H9 (cell line): ENCODE measurements around the gene PCCA. TPM values are rescaled to one million over a fixed set of nuclear protein-coding genes. Genes with fewer than 3 reads are reported as not detected.

Experiments
- DNase-seq: peaks from one replicate; pipeline ENCODE4 v3.0.0-alpha.2; 2017
- H2AFZ ChIP-seq: one replicate; pipeline ENCODE4 v1.6.1; 2013; ENCODE audit warnings: mild to moderate bottlenecking, low read length, control low read depth, moderate library complexity
- H2AK5ac ChIP-seq: 2 replicates; pipeline ENCODE4 v1.6.1; 2013; ENCODE audit warnings: low read length, control low read depth, mixed read lengths; ENCODE audit not compliant: insufficient read length
- H2BK120ac ChIP-seq: one replicate; pipeline ENCODE4 v1.6.1; 2013; ENCODE audit warnings: low read depth, mild to moderate bottlenecking, low read length, control low read depth, inconsistent platforms; ENCODE audit not compliant: poor library complexity, severe bottlenecking
- H2BK12ac ChIP-seq: 2 replicates; pipeline ENCODE4 v1.6.1; 2013; ENCODE audit warnings: low read length, control low read depth, mixed read lengths, low read depth; ENCODE audit not compliant: insufficient read length
- H2BK15ac ChIP-seq: 2 replicates; pipeline ENCODE4 v1.6.1; 2013; ENCODE audit warnings: low read depth, low read length, control low read depth
- H2BK20ac ChIP-seq: one replicate; pipeline ENCODE4 v1.6.1; 2013; ENCODE audit warnings: low read depth, mild to moderate bottlenecking, low read length, control low read depth, inconsistent platforms; ENCODE audit not compliant: poor library complexity, severe bottlenecking
- H2BK5ac ChIP-seq: 2 replicates; pipeline ENCODE4 v1.6.1; 2013; ENCODE audit warnings: low read length, control low read depth, mixed read lengths; ENCODE audit not compliant: insufficient read length
- H3K14ac ChIP-seq: 2 replicates; pipeline ENCODE4 v1.6.1; 2013; ENCODE audit warnings: low read length, control low read depth; ENCODE audit not compliant: insufficient read depth
- H3K18ac ChIP-seq: 2 replicates; pipeline ENCODE4 v1.6.1; 2013; ENCODE audit warnings: low read depth, mild to moderate bottlenecking, mixed read lengths, low read length, control low read depth; ENCODE audit not compliant: insufficient read length
- H3K23ac ChIP-seq: 2 replicates; pipeline ENCODE4 v1.6.1; 2013; ENCODE audit warnings: low read length, control low read depth, mixed read lengths, low read depth; ENCODE audit not compliant: insufficient read length
- H3K23me2 ChIP-seq: 2 replicates; pipeline ENCODE4 v1.6.1; 2013; ENCODE audit warnings: low read depth, mild to moderate bottlenecking, mixed read lengths, low read length, control low read depth; ENCODE audit not compliant: insufficient read length, poor library complexity, severe bottlenecking
- H3K27ac ChIP-seq: 2 replicates; pipeline ENCODE4 v1.5.1; 2013; ENCODE audit warnings: low read length, control low read depth, mixed read lengths, low read depth; ENCODE audit not compliant: insufficient read length
- H3K27me3 ChIP-seq: 2 replicates; pipeline ENCODE4 v1.6.1; 2013; ENCODE audit warnings: low read length, control low read depth, inconsistent platforms; ENCODE audit not compliant: insufficient read depth
- H3K4ac ChIP-seq: 2 replicates; pipeline ENCODE4 v1.6.1; 2013; ENCODE audit warnings: low read depth, mild to moderate bottlenecking, control low read depth, inconsistent platforms, low read length, moderate library complexity
- H3K4me1 ChIP-seq: 2 replicates; pipeline ENCODE4 v1.6.1; 2013; ENCODE audit warnings: low read length, control low read depth, inconsistent platforms; ENCODE audit not compliant: insufficient read depth
- H3K4me2 ChIP-seq: 2 replicates; pipeline ENCODE4 v1.6.1; 2013; ENCODE audit warnings: low read length, control low read depth, mixed read lengths; ENCODE audit not compliant: insufficient read length, insufficient read depth
- H3K56ac ChIP-seq: 2 replicates; pipeline ENCODE4 v1.6.1; 2013; ENCODE audit warnings: low read depth, mild to moderate bottlenecking, mixed read lengths, low read length, control low read depth; ENCODE audit not compliant: insufficient read length
- H3K79me1 ChIP-seq: 2 replicates; pipeline ENCODE4 v1.6.1; 2013; ENCODE audit warnings: low read depth, mild to moderate bottlenecking, moderate library complexity, low read length, control low read depth, inconsistent platforms; ENCODE audit not compliant: insufficient read depth, poor library complexity, severe bottlenecking
- H3K79me2 ChIP-seq: 2 replicates; pipeline ENCODE4 v1.6.1; 2013; ENCODE audit warnings: low read length, control low read depth, inconsistent platforms; ENCODE audit not compliant: insufficient read depth
- H3K9ac ChIP-seq: 2 replicates; pipeline ENCODE4 v1.6.1; 2013; ENCODE audit warnings: low read length, control low read depth, mixed read lengths; ENCODE audit not compliant: insufficient read length; ENCODE audit errors: extremely low read depth
- H3K9me3 ChIP-seq: one replicate; pipeline ENCODE4 v1.6.1; 2013; ENCODE audit warnings: low read depth, low read length, inconsistent platforms; ENCODE audit not compliant: control insufficient read depth
- H3T11ph ChIP-seq: one replicate; pipeline ENCODE4 v1.6.1; 2013; ENCODE audit warnings: mild to moderate bottlenecking, low read length, control low read depth, inconsistent platforms
- H4K20me1 ChIP-seq: one replicate; pipeline ENCODE4 v1.6.1; 2013; ENCODE audit not compliant: control insufficient read depth, insufficient read length, insufficient read depth
- H4K5ac ChIP-seq: 2 replicates; pipeline ENCODE4 v1.6.1; 2013; ENCODE audit warnings: low read depth, mild to moderate bottlenecking, mixed read lengths, low read length, control low read depth; ENCODE audit not compliant: insufficient read length
- H4K8ac ChIP-seq: replicated peaks from 2 replicates; pipeline ENCODE4 v1.6.1; 2013; ENCODE audit warnings: low read length, control low read depth, mixed read lengths, low read depth; ENCODE audit not compliant: insufficient read length
- H4K91ac ChIP-seq: 2 replicates; pipeline ENCODE4 v1.6.1; 2013; ENCODE audit warnings: low read depth, mild to moderate bottlenecking, moderate library complexity, mixed read lengths, low read length, control low read depth; ENCODE audit not compliant: insufficient read length
- H3K27ac Mint-ChIP-seq, 3 experiments: 2 replicates in 2 of 3; 3 replicates in 1 of 3; pipeline ENCODE4 v1.8.0; 2020 to 2021; ENCODE audit warnings: mixed read lengths in 3 of 3, mild to moderate bottlenecking in 1 of 3, moderate library complexity in 1 of 3
- H3K27me3 Mint-ChIP-seq: 2 replicates; pipeline ENCODE4 v1.8.0; 2021; ENCODE audit warnings: low read depth, mild to moderate bottlenecking, moderate library complexity, mixed read lengths
- H3K36me3 Mint-ChIP-seq, 3 experiments: 2 replicates in 2 of 3; 3 replicates in 1 of 3; pipeline ENCODE4 v1.8.0; 2020 to 2021; ENCODE audit warnings: low read depth in 3 of 3, mixed read lengths in 3 of 3; ENCODE audit not compliant: insufficient read depth in 1 of 3
- H3K4me1 Mint-ChIP-seq, 2 experiments: 2 replicates each; pipeline ENCODE4 v1.8.0; 2020; ENCODE audit warnings: mixed read lengths in 2 of 2
- H3K4me3 Mint-ChIP-seq, 2 experiments: 2 replicates in 1 of 2; 3 replicates in 1 of 2; pipeline ENCODE4 v1.8.0; 2020 to 2021; ENCODE audit warnings: mild to moderate bottlenecking in 2 of 2, mixed read lengths in 2 of 2, moderate library complexity in 1 of 2
- H3K9me3 Mint-ChIP-seq, 2 experiments: 2 replicates in 1 of 2; 3 replicates in 1 of 2; pipeline ENCODE4 v1.8.0; 2020; ENCODE audit warnings: mild to moderate bottlenecking in 2 of 2, mixed read lengths in 2 of 2, moderate library complexity in 1 of 2
- CTCF ChIP-seq: fragments of 200-600 bp; sonication (generic); conservative IDR thresholded peaks from 3 replicates; pipeline ENCODE4 v1.8.0; 2021; ENCODE audit warnings: antibody characterized with exemption, mild to moderate bottlenecking
- WGBS: extraction: QIAGEN DNeasy Blood & Tissue Kit; methylation state at CpG from one replicate; pipeline ENCODE4 v1.1.7; 2013; ENCODE audit warnings: missing lambda C conversion rate, low lambda C conversion rate, mixed read lengths; ENCODE audit not compliant: insufficient read length; ENCODE audit errors: extremely low coverage; 5-methylcytosine and 5-hydroxymethylcytosine counted together
- total RNA-seq: library from RNA; stranded (reverse); gene quantifications from 2 replicates; pipeline ENCODE4 v1.2.1, GENCODE V29; 2021

The PCCA gene
- total RNA-seq, 1 experiment from 2014 or later, result 56.5 TPM

DNA sequence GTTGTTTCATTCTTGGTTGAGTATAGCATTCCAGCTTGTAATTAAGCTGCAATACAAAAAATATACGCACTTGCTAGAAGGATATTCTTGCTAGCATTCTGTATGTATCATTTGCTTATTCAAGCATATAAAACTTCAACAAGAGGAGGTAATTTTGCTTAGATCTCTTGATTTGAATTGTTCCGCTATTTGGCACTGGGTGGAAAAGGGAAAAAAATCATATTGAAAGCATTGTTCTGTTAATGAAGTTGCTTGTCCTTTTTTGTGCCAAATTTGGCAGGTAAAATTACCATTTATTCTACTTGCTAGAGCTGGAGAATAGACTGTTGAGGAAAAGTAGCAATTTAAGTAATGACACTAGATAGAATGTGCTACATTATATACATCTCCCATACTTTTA lies 309.5 kb downstream of the PCCA start:
- no peak overlapping the region for H2AFZ ChIP-seq
- no peak overlapping the region for H3K23ac ChIP-seq
- H2BK5ac ChIP-seq, result no peak overlapping the region
- H3K4me2 ChIP-seq, result no peak overlapping the region
- H3K18ac ChIP-seq, result no peak overlapping the region
- H2BK15ac ChIP-seq, result no peak overlapping the region
- no peak for DNase-seq
- H3K56ac ChIP-seq, result no peak overlapping the region
- Mint-ChIP-seq H3K4me3 (no peak overlapping the region), H3K4me1 (peaks cover 15 to 17% of the 10 kb centered on the region in 2 experiments), H3K27ac (no peak overlapping the region), H3K36me3 (peaks cover 15 to 23% (median 22%) of the 10 kb centered on the region in 3 experiments), H3K9me3 (peaks cover 5 to 10% of the 10 kb centered on the region in 2 experiments; a peak in 3 of 5 replicates), H3K27me3 (no peaks in the 10 kb centered on the region)
- H4K5ac ChIP-seq, result no peak overlapping the region
- TF ChIP-seq CTCF, result no peak
- no peak overlapping the region for H3K9ac ChIP-seq
- H3K9me3 ChIP-seq, result no peaks in the 10 kb centered on the region
- no peaks in the 10 kb centered on the region for H3K27me3 ChIP-seq
- H3K4me1 ChIP-seq, result no peaks in the 10 kb centered on the region; the same call in 1 of the 2 replicates
- H3K23me2 ChIP-seq, result no peaks in the 10 kb centered on the region
- H4K91ac ChIP-seq, result no peak overlapping the region
- no peak overlapping the region for H3T11ph ChIP-seq
- no peak overlapping the region for H3K27ac ChIP-seq
- no peak overlapping the region for H2BK20ac ChIP-seq
- no peak overlapping the region for H2BK120ac ChIP-seq
- H3K79me1 ChIP-seq, result no peaks in the 10 kb centered on the region
- H3K14ac ChIP-seq, result no peak overlapping the region
- WGBS, result no CpG with 5 or more reads among the region's 2 CpGs
- H3K79me2 ChIP-seq, result no peaks in the 10 kb centered on the region
- no peak overlapping the region for H4K8ac ChIP-seq
- H4K20me1 ChIP-seq, result no peaks in the 10 kb centered on the region
- H2BK12ac ChIP-seq, result no peak overlapping the region
- H2AK5ac ChIP-seq, result no peak overlapping the region
- no peak overlapping the region for H3K4ac ChIP-seq
